H1 (cell line): ENCODE measurements around the gene GTF2H3.

Source experiments
- EZH2 ChIP-seq: fragments of 200-600 bp; sonication (generic); IDR thresholded peaks from 2 replicates; pipeline ENCODE4 v1.7.1; 2012; ENCODE audit warnings: low read depth, mild to moderate bottlenecking, moderate library complexity, low read length, inconsistent platforms; ENCODE audit not compliant: severe bottlenecking
- HDAC2 ChIP-seq, 2 experiments: fragments of 300-600 bp in 1 of 2; sonication (generic) in 1 of 2; IDR thresholded peaks; 2 replicates each; pipeline ENCODE4 v1.6.1; 2011 to 2012; ENCODE audit warnings: low read depth in 2 of 2, low read length in 2 of 2, mild to moderate bottlenecking in 2 of 2, moderate library complexity in 2 of 2, borderline replicate concordance in 1 of 2, inconsistent platforms in 1 of 2
- POLR2A ChIP-seq, 2 experiments: IDR thresholded peaks; 1 replicate in 1 of 2; 2 replicates in 1 of 2; pipeline ENCODE4 v1.6.1; 2011; ENCODE audit warnings: low read depth in 2 of 2, low read length in 2 of 2, mild to moderate bottlenecking in 2 of 2; ENCODE audit errors: control extremely low read depth in 1 of 2
- POLR2AphosphoS5 ChIP-seq: IDR thresholded peaks from 2 replicates; pipeline ENCODE4 v1.6.1; 2011; ENCODE audit warnings: low read depth, low read length
- RAD21 ChIP-seq, 2 experiments: IDR thresholded peaks in 1 of 2; conservative IDR thresholded peaks in 1 of 2; 2 replicates each; pipeline ENCODE4 v1.6.1; 2011; ENCODE audit warnings: low read depth in 2 of 2, low read length in 2 of 2, improper control_type of control experiment in 1 of 2, inconsistent platforms in 1 of 2, mild to moderate bottlenecking in 1 of 2, moderate library complexity in 1 of 2
- SRF ChIP-seq: IDR thresholded peaks from 2 replicates; pipeline ENCODE4 v1.6.1; 2011; ENCODE audit warnings: mild to moderate bottlenecking, low read depth, low read length, moderate library complexity
- ZNF274 ChIP-seq: IDR thresholded peaks from 2 replicates; pipeline ENCODE4 v1.7.0; 2012; ENCODE audit warnings: low read length, borderline replicate concordance; ENCODE audit errors: extremely low read depth
- TF ChIP-seq, protein P1 (sequence below): IDR thresholded peaks from 2 replicates; pipeline ENCODE4 v1.6.1; 2012; ENCODE audit warnings: inconsistent platforms
- TF ChIP-seq, protein P2 (sequence below): IDR thresholded peaks from 2 replicates; pipeline ENCODE4 v1.6.1; 2011; ENCODE audit warnings: low read length, improper control_type of control experiment
- TF ChIP-seq, protein P3 (sequence below), 3 experiments: IDR thresholded peaks; 1 replicate in 2 of 3; 2 replicates in 1 of 3; pipeline versions ENCODE4 v1.5.1 to v1.6.1; 2011; ENCODE audit warnings: low read length in 3 of 3, mild to moderate bottlenecking in 3 of 3, inconsistent platforms in 2 of 3, low read depth in 1 of 3, moderate library complexity in 1 of 3; ENCODE audit not compliant: insufficient read depth in 1 of 3; ENCODE audit errors: control extremely low read depth in 1 of 3

DNA sequence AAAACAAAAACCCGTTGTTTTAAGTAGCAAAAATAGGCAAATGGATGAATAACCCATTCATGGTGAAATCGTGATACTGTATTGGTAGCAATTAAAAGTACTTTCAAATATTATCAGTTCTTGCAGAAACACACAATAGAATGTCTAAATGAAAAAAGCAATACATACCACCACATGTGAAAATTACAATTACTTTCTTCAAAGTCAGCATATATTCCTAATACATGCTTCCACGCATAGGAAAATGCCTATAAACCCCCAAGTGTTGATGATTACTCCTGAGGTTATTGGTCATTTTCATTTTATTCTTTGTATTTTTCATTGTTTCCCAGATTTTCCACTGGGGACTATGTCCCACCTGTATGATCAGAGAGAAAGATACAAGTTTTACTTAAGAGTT is 16.5 kb upstream of the GTF2H3 start:
- TF ChIP-seq, protein P1, sequence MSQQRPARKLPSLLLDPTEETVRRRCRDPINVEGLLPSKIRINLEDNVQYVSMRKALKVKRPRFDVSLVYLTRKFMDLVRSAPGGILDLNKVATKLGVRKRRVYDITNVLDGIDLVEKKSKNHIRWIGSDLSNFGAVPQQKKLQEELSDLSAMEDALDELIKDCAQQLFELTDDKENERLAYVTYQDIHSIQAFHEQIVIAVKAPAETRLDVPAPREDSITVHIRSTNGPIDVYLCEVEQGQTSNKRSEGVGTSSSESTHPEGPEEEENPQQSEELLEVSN: no peak
- TF ChIP-seq POLR2A (IDR thresholded peaks at IDR 0.05; ENCODE audit: control extremely low read depth in 1 of 2, low read depth in 2 of 2, low read length in 2 of 2): no peak
- TF ChIP-seq EZH2: no peak
- TF ChIP-seq, protein P2, sequence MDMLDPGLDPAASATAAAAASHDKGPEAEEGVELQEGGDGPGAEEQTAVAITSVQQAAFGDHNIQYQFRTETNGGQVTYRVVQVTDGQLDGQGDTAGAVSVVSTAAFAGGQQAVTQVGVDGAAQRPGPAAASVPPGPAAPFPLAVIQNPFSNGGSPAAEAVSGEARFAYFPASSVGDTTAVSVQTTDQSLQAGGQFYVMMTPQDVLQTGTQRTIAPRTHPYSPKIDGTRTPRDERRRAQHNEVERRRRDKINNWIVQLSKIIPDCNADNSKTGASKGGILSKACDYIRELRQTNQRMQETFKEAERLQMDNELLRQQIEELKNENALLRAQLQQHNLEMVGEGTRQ: no peak
- TF ChIP-seq, protein P3, sequence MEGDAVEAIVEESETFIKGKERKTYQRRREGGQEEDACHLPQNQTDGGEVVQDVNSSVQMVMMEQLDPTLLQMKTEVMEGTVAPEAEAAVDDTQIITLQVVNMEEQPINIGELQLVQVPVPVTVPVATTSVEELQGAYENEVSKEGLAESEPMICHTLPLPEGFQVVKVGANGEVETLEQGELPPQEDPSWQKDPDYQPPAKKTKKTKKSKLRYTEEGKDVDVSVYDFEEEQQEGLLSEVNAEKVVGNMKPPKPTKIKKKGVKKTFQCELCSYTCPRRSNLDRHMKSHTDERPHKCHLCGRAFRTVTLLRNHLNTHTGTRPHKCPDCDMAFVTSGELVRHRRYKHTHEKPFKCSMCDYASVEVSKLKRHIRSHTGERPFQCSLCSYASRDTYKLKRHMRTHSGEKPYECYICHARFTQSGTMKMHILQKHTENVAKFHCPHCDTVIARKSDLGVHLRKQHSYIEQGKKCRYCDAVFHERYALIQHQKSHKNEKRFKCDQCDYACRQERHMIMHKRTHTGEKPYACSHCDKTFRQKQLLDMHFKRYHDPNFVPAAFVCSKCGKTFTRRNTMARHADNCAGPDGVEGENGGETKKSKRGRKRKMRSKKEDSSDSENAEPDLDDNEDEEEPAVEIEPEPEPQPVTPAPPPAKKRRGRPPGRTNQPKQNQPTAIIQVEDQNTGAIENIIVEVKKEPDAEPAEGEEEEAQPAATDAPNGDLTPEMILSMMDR (IDR thresholded peaks at IDR 0.05; ENCODE audit: control extremely low read depth in 1 of 3, insufficient read depth in 1 of 3, low read depth in 1 of 3, low read length in 3 of 3): no peak
- TF ChIP-seq HDAC2 (IDR thresholded peaks at IDR 0.05; ENCODE audit: borderline replicate concordance in 1 of 2, low read depth in 2 of 2, low read length in 2 of 2): no peak
- no peak for TF ChIP-seq RAD21 (IDR thresholded peaks at IDR 0.05 in 1 of 2, conservative IDR thresholded peaks at IDR 0.05 in 1 of 2; ENCODE audit: low read depth in 2 of 2, low read length in 2 of 2)
- TF ChIP-seq SRF: no peak
- TF ChIP-seq ZNF274: no peak
- no peak for TF ChIP-seq POLR2AphosphoS5
